Neural progenitor cell (in vitro differentiated cells): ENCODE data around the gene PER2.

Experiments
- EZH2 ChIP-seq: fragments of 200-600 bp; sonication (generic); IDR thresholded peaks from 2 replicates; pipeline ENCODE4 v1.6.1; 2017; ENCODE audit warnings: antibody characterized with exemption, mild to moderate bottlenecking, moderate library complexity
- TF ChIP-seq, protein P1 (sequence below): fragments of 200-600 bp; sonication (generic); IDR thresholded peaks from 2 replicates; pipeline ENCODE4 v1.5.1; 2017; ENCODE audit warnings: antibody characterized with exemption, mild to moderate bottlenecking

GRCh38 chr2:238274152-238274865 lies 14.1 kb downstream of the PER2 start:
- TF ChIP-seq, protein P1, sequence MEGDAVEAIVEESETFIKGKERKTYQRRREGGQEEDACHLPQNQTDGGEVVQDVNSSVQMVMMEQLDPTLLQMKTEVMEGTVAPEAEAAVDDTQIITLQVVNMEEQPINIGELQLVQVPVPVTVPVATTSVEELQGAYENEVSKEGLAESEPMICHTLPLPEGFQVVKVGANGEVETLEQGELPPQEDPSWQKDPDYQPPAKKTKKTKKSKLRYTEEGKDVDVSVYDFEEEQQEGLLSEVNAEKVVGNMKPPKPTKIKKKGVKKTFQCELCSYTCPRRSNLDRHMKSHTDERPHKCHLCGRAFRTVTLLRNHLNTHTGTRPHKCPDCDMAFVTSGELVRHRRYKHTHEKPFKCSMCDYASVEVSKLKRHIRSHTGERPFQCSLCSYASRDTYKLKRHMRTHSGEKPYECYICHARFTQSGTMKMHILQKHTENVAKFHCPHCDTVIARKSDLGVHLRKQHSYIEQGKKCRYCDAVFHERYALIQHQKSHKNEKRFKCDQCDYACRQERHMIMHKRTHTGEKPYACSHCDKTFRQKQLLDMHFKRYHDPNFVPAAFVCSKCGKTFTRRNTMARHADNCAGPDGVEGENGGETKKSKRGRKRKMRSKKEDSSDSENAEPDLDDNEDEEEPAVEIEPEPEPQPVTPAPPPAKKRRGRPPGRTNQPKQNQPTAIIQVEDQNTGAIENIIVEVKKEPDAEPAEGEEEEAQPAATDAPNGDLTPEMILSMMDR: no peak
- TF ChIP-seq EZH2: no peak
